GM12865 (cell line): ENCODE measurements around the gene OR2F2.

Experiments
- DNase-seq: peaks from one replicate; pipeline ENCODE4 v3.0.0; 2010; ENCODE audit warnings: low read depth
- H3K4me3 ChIP-seq: 2 replicates; pipeline ENCODE4 v1.5.1; 2011; ENCODE audit warnings: mild to moderate bottlenecking, low read depth, low read length, control low read depth
- TF ChIP-seq, protein P1 (sequence below): IDR thresholded peaks from 2 replicates; pipeline ENCODE4 v1.5.1; 2011; ENCODE audit warnings: low read length, control low read depth, low read depth, inconsistent platforms; ENCODE audit not compliant: insufficient read depth; ENCODE audit errors: missing control alignments

The OR2F2 gene

DNA sequence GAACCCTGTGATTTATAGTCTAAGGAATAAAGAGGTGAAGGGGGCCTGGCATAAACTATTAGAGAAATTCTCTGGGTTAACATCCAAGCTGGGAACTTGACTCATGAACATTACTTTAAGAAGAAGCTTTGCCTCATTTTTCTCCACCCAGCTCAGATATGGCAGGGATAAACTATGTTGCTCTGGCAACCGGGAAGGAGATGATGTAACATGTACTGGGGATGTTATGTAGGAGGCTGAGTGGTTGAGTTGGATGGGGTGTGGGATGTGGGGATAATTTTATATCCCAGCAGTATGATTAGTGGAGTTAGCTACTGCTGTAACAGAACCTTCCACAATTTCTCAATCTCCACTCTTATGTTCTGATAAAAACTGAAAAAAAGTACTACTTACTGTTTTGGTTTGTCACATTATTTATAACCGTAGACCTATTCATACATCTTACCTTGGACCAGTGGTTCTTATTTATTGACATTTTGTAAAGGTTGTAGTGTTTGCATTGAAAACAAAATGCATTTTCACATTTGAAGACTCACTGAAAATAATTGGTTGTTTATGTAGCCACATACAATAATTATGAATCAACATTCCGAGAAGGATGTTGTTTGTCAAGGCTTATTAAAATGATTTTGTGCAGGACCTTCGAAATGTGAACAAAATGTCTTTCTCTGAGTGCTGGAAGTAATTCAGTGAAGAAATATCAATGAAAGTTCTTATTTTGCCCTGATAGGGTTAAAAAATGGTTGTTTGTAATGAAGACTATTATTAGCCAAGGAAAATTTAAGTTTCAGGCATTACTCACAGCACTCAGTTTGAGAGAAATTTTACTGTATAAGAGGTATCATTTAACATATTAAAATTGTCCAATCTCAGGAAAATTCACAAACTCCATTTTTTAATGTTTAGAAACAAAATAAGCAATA, 1.3 kb downstream of the OR2F2 start:
- TF ChIP-seq, protein P1, sequence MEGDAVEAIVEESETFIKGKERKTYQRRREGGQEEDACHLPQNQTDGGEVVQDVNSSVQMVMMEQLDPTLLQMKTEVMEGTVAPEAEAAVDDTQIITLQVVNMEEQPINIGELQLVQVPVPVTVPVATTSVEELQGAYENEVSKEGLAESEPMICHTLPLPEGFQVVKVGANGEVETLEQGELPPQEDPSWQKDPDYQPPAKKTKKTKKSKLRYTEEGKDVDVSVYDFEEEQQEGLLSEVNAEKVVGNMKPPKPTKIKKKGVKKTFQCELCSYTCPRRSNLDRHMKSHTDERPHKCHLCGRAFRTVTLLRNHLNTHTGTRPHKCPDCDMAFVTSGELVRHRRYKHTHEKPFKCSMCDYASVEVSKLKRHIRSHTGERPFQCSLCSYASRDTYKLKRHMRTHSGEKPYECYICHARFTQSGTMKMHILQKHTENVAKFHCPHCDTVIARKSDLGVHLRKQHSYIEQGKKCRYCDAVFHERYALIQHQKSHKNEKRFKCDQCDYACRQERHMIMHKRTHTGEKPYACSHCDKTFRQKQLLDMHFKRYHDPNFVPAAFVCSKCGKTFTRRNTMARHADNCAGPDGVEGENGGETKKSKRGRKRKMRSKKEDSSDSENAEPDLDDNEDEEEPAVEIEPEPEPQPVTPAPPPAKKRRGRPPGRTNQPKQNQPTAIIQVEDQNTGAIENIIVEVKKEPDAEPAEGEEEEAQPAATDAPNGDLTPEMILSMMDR, result no peak
- H3K4me3 ChIP-seq, result no peak overlapping the region
- DNase-seq, result no peak

DNA sequence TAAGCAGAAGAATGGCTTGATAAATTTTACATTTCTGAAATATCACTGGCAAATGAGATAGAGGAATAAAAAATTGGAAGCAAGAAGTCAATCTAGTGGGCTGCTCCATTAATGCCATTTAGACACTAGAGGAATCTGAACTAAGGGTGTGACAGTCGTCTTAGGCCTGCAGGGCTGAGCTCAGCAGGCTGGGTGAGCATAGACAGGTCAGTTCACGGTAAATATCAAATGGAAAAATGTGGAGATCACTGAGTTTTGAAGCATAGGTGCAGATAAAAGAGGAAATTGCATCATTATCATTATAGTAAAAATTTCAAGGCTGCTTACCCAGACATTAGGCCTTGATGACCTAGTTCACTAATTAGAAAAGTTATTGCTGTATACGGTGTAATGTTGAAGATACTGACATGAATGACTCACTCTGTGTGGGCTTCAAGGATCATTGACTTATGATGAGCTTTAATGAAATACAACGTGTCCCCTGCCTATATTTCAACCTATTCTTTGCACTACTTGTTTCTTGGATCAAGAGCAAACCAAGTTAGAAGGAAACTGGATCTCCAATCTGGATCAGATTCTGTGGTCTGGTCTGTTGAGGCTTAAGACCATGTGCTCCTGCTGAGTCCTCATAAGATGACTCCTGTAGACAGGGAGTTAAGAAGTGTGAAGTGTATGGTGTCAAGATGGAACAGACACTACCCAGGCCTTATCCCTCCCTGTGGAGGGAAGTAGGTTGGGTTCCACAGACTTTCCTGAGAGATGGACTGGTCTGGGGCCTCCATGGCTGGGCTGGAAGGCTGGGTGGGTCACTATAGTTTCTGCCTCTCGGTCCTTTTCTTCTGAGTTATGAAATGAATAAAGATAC, 3.6 kb downstream of the OR2F2 start:
- no peak overlapping the region for H3K4me3 ChIP-seq
- TF ChIP-seq, protein P1, result no peak
- no peak for DNase-seq

DNA sequence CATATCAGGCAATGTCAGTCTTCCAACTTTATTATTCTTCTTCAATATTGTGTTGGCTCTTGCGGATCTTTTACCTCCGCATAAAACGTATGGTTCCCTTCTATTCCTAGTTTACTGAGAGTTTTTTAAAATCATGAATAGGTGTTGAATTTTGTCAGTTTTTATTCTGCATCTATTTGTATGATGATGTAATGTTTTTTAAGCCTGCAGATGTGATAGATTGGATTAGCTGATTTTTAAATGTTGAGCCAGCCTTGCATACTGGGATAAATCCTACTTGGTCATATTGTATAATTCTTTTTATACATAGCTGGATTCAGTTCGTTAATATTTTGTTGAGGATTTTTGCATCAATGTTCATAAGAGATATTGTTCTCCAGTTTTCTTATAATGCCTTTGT, 10.4 kb downstream of the OR2F2 start:
- TF ChIP-seq, protein P1, result no peak
- no peak for DNase-seq
- H3K4me3 ChIP-seq, result no peak overlapping the region

DNA sequence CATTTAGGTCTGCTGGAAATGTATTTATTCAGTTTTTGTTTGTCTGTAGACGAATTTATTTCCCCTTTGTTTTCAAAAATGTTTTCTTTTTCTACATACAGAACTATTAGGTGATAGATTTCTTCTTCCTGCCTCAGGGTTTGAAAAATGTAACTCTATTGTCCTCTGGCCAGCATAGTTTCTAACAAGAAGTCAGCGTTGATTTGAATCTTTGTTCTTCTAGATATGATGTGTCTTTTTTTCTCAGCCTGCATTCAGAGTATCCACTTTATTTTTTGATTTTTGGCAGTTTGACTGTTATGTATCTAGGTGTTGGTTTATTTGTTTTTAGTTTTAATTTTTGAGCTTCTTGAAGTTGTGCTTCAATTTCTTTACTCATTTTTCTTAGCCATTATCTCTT, 12.1 kb downstream of the OR2F2 start:
- no peak for DNase-seq
- no peak overlapping the region for H3K4me3 ChIP-seq
- TF ChIP-seq, protein P1, result no peak

DNA sequence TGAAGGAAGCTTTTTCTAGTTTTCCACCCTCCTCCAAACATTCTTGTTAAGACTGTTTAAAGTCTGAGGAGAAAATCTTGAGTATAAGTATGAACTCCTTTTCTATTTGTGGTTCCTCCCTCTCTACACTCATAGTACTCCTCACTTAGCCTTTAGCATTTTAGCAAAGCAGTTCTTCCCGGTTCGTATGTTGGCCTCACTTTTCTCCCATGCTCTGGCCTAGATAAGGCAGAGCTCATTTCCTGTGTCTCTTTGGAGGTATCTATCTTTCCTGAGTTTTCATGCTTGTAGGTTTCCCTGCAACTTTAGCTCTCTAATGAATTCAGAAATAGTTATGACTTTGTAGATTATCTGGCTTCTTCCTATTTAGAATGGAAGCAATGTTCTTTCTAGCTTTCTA, 13.7 kb downstream of the OR2F2 start:
- no peak overlapping the region for H3K4me3 ChIP-seq

DNA sequence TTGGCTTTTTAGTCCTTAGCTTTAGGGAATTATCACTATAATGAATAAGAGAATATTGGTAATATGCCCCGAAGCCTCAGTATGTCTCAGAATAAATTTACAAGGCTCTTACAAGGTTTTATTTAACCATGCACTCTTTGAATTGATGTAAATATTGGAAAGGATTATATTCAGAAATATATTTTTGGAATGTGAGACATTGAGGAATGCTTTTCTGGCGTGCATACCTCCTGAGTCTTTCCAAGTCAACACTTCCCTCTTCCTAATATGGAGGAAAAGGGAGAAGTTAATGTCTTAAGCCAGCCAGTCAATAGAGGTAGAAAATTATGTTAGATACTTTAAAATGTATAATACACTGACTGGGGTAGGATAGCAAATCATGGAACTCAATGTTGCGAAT, 18.4 kb downstream of the OR2F2 start:
- no peak for DNase-seq
- TF ChIP-seq, protein P1, result no peak
- no peak overlapping the region for H3K4me3 ChIP-seq

More for the DNA sequence above, 13.7 kb downstream of the OR2F2 start:
- no peak for DNase-seq
- TF ChIP-seq, protein P1, result no peak
